GM19463 (cell line): ENCODE results near the gene ASIC2.

Experiments
- ATAC-seq: cut with Tn5 transposase; IDR thresholded peaks from one replicate; pipeline ENCODE4 v1.9.1; 2021; ENCODE audit warnings: mild to moderate bottlenecking, moderate library complexity; ENCODE audit not compliant: unreplicated experiment

Gene ASIC2

GRCh38 chr17:33245183-33245582 is 47.9 kb downstream of the ASIC2 start:
- ATAC-seq: no peak

GRCh38 chr17:33243732-33244131 is 49.4 kb downstream of the ASIC2 start:
- ATAC-seq: no peak

GRCh38 chr17:33242375-33243124 is 50.5 kb downstream of the ASIC2 start:
- no peak for ATAC-seq

GRCh38 chr17:33241390-33241789 is 51.7 kb downstream of the ASIC2 start:
- ATAC-seq: no peak

GRCh38 chr17:33240362-33240761 is 52.7 kb downstream of the ASIC2 start:
- ATAC-seq: no peak

- no peak for ATAC-seq
Measured at GRCh38 chr17:33239702-33240101, 53.4 kb downstream of the ASIC2 start.

GRCh38 chr17:33234930-33235685 is 58.0 kb downstream of the ASIC2 start:
- no peak for ATAC-seq

GRCh38 chr17:33234233-33234632 is 58.9 kb downstream of the ASIC2 start:
- no peak for ATAC-seq

- ATAC-seq: no peak
Measured at GRCh38 chr17:33233811-33234177, 59.3 kb downstream of the ASIC2 start.

- no peak for ATAC-seq
Measured at GRCh38 chr17:33229499-33229898, 63.6 kb downstream of the ASIC2 start.

GRCh38 chr17:33229028-33229427 is 64.1 kb downstream of the ASIC2 start:
- no peak for ATAC-seq

- no peak for ATAC-seq
Measured at GRCh38 chr17:33228548-33228947, 64.5 kb downstream of the ASIC2 start.

GRCh38 chr17:33227911-33228310 is 65.2 kb downstream of the ASIC2 start:
- ATAC-seq: no peak

- no peak for ATAC-seq
Measured at GRCh38 chr17:33225994-33226393, 67.1 kb downstream of the ASIC2 start.

GRCh38 chr17:33225509-33225908 is 67.6 kb downstream of the ASIC2 start:
- ATAC-seq: no peak

GRCh38 chr17:33220036-33220435 is 73.1 kb downstream of the ASIC2 start:
- no peak for ATAC-seq

- ATAC-seq: no peak
Measured at GRCh38 chr17:33218698-33219601, 74.1 kb downstream of the ASIC2 start.

GRCh38 chr17:33217891-33218290 is 75.2 kb downstream of the ASIC2 start:
- no peak for ATAC-seq

- ATAC-seq: no peak
Measured at GRCh38 chr17:33214996-33215395, 78.1 kb downstream of the ASIC2 start.

- no peak for ATAC-seq
Measured at GRCh38 chr17:33210285-33210684, 82.8 kb downstream of the ASIC2 start.

- no peak for ATAC-seq
Measured at GRCh38 chr17:33209671-33210070, 83.4 kb downstream of the ASIC2 start.
